Duodenal mucosa (tissue), 2 donors: ENCODE measurements around the gene PCDHGB1.
A peak's percentile ranks its signal among the peaks of the same experiment; 100 is the strongest.
"Not testable (repeated sequence)": the region's sequence is repeated elsewhere in the genome, so short reads cannot be mapped to it uniquely, and the experiment has no call there.

ENCODE experiments used
- H3K27ac ChIP-seq: one replicate; pipeline ENCODE4 v1.7.0; 2013; ENCODE audit warnings: low read depth, low read length
- H3K27me3 ChIP-seq, 2 donors: one replicate each; pipeline ENCODE4 v1.7.0; 2013; ENCODE audit warnings: low read length in 2 of 2, control low read depth in 1 of 2; ENCODE audit not compliant: insufficient read depth in 2 of 2, control insufficient read depth in 1 of 2
- H3K36me3 ChIP-seq, 2 donors: one replicate each; pipeline ENCODE4 v1.7.0; 2013; ENCODE audit warnings: low read length in 2 of 2, control low read depth in 1 of 2; ENCODE audit not compliant: insufficient read depth in 2 of 2, control insufficient read depth in 1 of 2
- H3K4me1 ChIP-seq, 2 donors: one replicate each; pipeline ENCODE4 v1.7.0; 2013; ENCODE audit warnings: low read length in 2 of 2, control low read depth in 1 of 2; ENCODE audit not compliant: insufficient read depth in 2 of 2, control insufficient read depth in 1 of 2
- H3K4me3 ChIP-seq, 2 donors: one replicate each; pipeline ENCODE4 v1.7.0; 2013; ENCODE audit warnings: low read length in 2 of 2, low read depth in 1 of 2
- H3K9ac ChIP-seq, 2 donors: one replicate each; pipeline ENCODE4 v1.7.0; 2013; ENCODE audit warnings: low read length in 2 of 2, low read depth in 1 of 2
- H3K9me3 ChIP-seq, 2 donors: one replicate each; pipeline ENCODE4 v1.7.0; 2013; ENCODE audit warnings: low read length in 2 of 2, control low read depth in 1 of 2; ENCODE audit not compliant: control insufficient read depth in 1 of 2

Gene PCDHGB1

GRCh38 chr5:141397756-141398551, 48.1 kb downstream of the PCDHGB1 start, which contains the start of gene PCDHGB5:
Gene PCDHGB5 (plus strand): TSS chr5:141397947. CDS start chr5:141398128, 181 bp downstream.
- H3K4me1 ChIP-seq, H3K27me3 ChIP-seq, H3K27ac ChIP-seq, H3K36me3 ChIP-seq, H3K9ac ChIP-seq: not testable (repeated sequence)
- Histone ChIP-seq H3K4me3 (peak within 1 kb of the TSS in 1 of 2 donors; percentile 32), H3K9me3 (peaks cover 26 to 38% of the 10 kb centered on the region in 2 donors)

- H3K9ac ChIP-seq, result no peak overlapping the region
- no peaks in the 10 kb centered on the region for H3K27me3 ChIP-seq
- H3K27ac ChIP-seq, result no peak overlapping the region
- peak overlapping the region in 1 of 2 donors; percentile 32 for H3K4me3 ChIP-seq
- no peaks in the 10 kb centered on the region for H3K4me1 ChIP-seq
- H3K36me3 ChIP-seq, result no peaks in the 10 kb centered on the region
- H3K9me3 ChIP-seq, result peaks cover 24 to 37% of the 10 kb centered on the region in 2 donors
Measured at GRCh38 chr5:141398608-141399007, 48.7 kb downstream of the PCDHGB1 start.

DNA sequence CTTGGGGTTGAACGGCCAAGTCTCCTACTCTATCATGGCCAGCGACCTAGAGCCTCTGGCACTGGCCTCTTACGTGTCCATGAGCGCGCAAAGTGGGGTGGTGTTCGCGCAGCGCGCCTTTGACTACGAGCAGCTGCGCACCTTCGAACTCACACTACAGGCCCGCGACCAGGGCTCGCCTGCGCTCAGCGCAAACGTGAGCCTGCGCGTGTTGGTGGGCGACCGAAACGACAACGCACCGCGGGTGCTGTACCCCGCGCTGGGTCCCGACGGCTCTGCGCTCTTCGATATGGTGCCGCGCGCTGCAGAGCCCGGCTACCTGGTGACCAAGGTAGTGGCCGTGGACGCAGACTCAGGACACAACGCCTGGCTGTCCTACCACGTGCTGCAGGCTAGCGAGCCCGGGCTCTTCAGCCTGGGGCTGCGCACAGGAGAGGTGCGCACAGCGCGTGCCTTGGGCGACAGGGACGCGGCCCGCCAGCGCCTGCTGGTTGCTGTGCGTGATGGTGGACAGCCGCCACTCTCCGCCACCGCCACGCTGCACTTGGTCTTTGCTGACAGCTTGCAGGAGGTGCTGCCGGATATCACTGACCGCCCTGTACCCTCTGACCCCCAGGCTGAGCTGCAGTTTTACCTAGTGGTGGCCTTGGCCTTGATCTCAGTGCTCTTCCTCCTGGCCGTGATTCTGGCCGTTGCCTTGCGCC, 49.8 kb downstream of the PCDHGB1 start:
- no peak overlapping the region for H3K4me3 ChIP-seq
- no peaks in the 10 kb centered on the region for H3K36me3 ChIP-seq
- no peak overlapping the region for H3K9ac ChIP-seq
- no peaks in the 10 kb centered on the region for H3K27me3 ChIP-seq
- H3K27ac ChIP-seq, result no peak overlapping the region
- H3K4me1 ChIP-seq, result no peaks in the 10 kb centered on the region
- peaks cover 17 to 43% of the 10 kb centered on the region in 2 donors for H3K9me3 ChIP-seq
